ENCODE results near the gene GABRD. TPM values are rescaled to one million over a fixed set of nuclear protein-coding genes. Genes with fewer than 3 reads are reported as not detected.

The GABRD gene
- total and polyA plus RNA-seq, 2 donors (not counting 3 experiments of a cell fraction or from before 2014, with no cell fraction given) = not detected

DNA sequence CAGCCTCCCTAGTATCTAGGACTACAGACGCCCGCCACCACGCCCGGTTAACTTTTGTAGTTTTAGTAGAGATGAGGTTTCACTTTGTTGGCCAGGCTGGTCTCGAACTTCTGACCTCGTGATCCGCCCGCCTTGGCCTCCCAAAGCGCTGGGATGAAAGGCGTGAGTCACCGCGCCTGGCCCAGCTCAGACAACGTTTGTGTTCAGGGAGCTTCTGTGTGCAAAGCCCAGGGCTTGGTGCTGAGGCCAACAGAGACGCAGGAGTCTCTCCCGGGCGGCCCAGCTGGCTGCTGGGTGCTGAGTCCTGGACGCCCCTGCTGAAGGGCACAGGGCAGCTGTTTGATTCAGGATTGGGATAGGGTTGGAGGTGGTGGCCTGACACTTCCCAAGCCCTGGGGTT is 34.1 kb downstream of the GABRD start:
- ChIA-PET POLR2A (no interaction called here), CTCF (interaction anchor here (1.0 kb wide), 1 partner anchor 9 kb away, joined by 3 read pairs; no protein-coding TSS in a partner anchor)
- Histone ChIP-seq H4K20me1 (replicated peaks; ENCODE audit: control insufficient read depth, extremely low read depth, insufficient read depth, low read length) (no peaks in the 10 kb centered on the region), H3K79me2 (ENCODE audit: control insufficient read depth, insufficient read depth, low read length) (no peaks in the 10 kb centered on the region), H3K4me1 (ENCODE audit: control insufficient read depth, extremely low read depth, insufficient read depth, low read length) (no peaks in the 10 kb centered on the region), H3K36me3 (ENCODE audit: control insufficient read depth in 2 of 2, extremely low read depth in 1 of 2, insufficient read depth in 2 of 2, low read length in 2 of 2) (no peaks in the 10 kb centered on the region), H2AFZ (ENCODE audit: low read depth, low read length) (no peak overlapping the region), H3K9ac (replicated peaks; ENCODE audit: extremely low read depth, insufficient read depth, low read length) (no peak overlapping the region), H3K4me3 (replicated peaks in 1 of 3; ENCODE audit: insufficient read depth in 1 of 3, low read depth in 1 of 3, low read length in 3 of 3) (no peak overlapping the region), H3K27me3 (ENCODE audit: control insufficient read depth in 2 of 2, insufficient read depth in 2 of 2, low read length in 2 of 2) (peaks cover 28% of the 10 kb centered on the region in 2 experiments), H3K9me3 (replicated peaks; ENCODE audit: control insufficient read depth, insufficient read depth, low read length) (no peaks in the 10 kb centered on the region), H3K27ac (ENCODE audit: insufficient read depth, low read depth, low read length) (no peak overlapping the region), H3K9me1 (replicated peaks; ENCODE audit: control insufficient read depth, extremely low read depth, insufficient read depth, low read length) (no peaks in the 10 kb centered on the region), H3K4me2 (ENCODE audit: insufficient read depth, low read length) (no peak overlapping the region)
- intact Hi-C loops (cut with micrococcal nuclease) = no loop called here
- no peak for DNase-seq (ENCODE audit: low read depth, low spot score)
- BruUV-seq (replicated peaks) = no TSS peak
- dilution Hi-C loops (cut with MboI; ENCODE audit: extremely low pct_ligation_motif_present, low sequenced_read_pairs) = no loop called here
- FAIRE-seq = no peak
- TF ChIP-seq POLR2AphosphoS5 (IDR thresholded peaks at IDR 0.05; ENCODE audit: insufficient read depth, low read depth, low read length) = no peak
- TF ChIP-seq EZH2 (IDR thresholded peaks at IDR 0.05; ENCODE audit: borderline replicate concordance, low read depth, low read length, severe bottlenecking) = no peak
- no peak for TF ChIP-seq GATA2 (IDR thresholded peaks at IDR 0.05; ENCODE audit: insufficient read depth, insufficient read length, low read depth, low read length)
- TF ChIP-seq, protein P1, sequence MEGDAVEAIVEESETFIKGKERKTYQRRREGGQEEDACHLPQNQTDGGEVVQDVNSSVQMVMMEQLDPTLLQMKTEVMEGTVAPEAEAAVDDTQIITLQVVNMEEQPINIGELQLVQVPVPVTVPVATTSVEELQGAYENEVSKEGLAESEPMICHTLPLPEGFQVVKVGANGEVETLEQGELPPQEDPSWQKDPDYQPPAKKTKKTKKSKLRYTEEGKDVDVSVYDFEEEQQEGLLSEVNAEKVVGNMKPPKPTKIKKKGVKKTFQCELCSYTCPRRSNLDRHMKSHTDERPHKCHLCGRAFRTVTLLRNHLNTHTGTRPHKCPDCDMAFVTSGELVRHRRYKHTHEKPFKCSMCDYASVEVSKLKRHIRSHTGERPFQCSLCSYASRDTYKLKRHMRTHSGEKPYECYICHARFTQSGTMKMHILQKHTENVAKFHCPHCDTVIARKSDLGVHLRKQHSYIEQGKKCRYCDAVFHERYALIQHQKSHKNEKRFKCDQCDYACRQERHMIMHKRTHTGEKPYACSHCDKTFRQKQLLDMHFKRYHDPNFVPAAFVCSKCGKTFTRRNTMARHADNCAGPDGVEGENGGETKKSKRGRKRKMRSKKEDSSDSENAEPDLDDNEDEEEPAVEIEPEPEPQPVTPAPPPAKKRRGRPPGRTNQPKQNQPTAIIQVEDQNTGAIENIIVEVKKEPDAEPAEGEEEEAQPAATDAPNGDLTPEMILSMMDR (IDR thresholded peaks at IDR 0.05; ENCODE audit: extremely low read depth in 1 of 2, insufficient read depth in 1 of 2, low read depth in 1 of 2, low read length in 2 of 2) = no peak
- TF ChIP-seq, protein P2, sequence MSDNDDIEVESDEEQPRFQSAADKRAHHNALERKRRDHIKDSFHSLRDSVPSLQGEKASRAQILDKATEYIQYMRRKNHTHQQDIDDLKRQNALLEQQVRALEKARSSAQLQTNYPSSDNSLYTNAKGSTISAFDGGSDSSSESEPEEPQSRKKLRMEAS (IDR thresholded peaks at IDR 0.05; ENCODE audit: insufficient read depth, insufficient read length) = no peak
- no peak for TF ChIP-seq MYC (IDR thresholded peaks at IDR 0.05; ENCODE audit: low read depth, low read length)
- no peak for TF ChIP-seq JUN (IDR thresholded peaks at IDR 0.05; ENCODE audit: borderline replicate concordance, insufficient read depth, insufficient read length, low read depth)
- no peak for TF ChIP-seq POLR2A (IDR thresholded peaks at IDR 0.05; ENCODE audit: low read depth, low read length)
- TF ChIP-seq FOS (IDR thresholded peaks at IDR 0.05; ENCODE audit: borderline replicate concordance, insufficient read depth, low read length) = no peak

Measured in endothelial cell of umbilical vein (primary cell).